ENCODE measurements around the gene PTPRC. TPM values are rescaled to one million over a fixed set of nuclear protein-coding genes. Genes with fewer than 3 reads are reported as not detected.

PTPRC gene
- total and polyA plus RNA-seq, 12 donors: 1.0 to 62.7 (median 5.3) TPM

- 93 to 95% methylated on average over 2 of the region's 2 CpGs for WGBS, 2 donors
- Histone ChIP-seq H3K4me3 (no peak overlapping the region), H3K36me3 (peaks cover 0 to 100% (median 0%) of the 10 kb centered on the region in 9 donors), H3K27me3 (no peaks in the 10 kb centered on the region), H3K9me3 (no peaks in the 10 kb centered on the region), H3K4me1 (no peaks in the 10 kb centered on the region), H3K27ac (no peak overlapping the region)
- intact Hi-C loops (cut with DNase I): no loop called here
- ATAC-seq (no peak), DNase-seq (no peak)
- no peak for TF ChIP-seq CTCF (IDR thresholded peaks at IDR 0.05)
These were observed 108.3 kb downstream of the PTPRC start for GRCh38 chr1:198747127-198747526.

- Histone ChIP-seq H3K4me3 (no peak overlapping the region), H3K27me3 (no peaks in the 10 kb centered on the region), H3K27ac (no peak overlapping the region), H3K36me3 (peaks cover 0 to 100% (median 0%) of the 10 kb centered on the region in 9 donors), H3K9me3 (no peaks in the 10 kb centered on the region), H3K4me1 (no peaks in the 10 kb centered on the region)
- 91 to 92% methylated on average over 1 of the region's 1 CpG for WGBS, 2 donors
- intact Hi-C loops (cut with DNase I): no loop called here
- ATAC-seq (no peak), DNase-seq (no peak)
- TF ChIP-seq CTCF (IDR thresholded peaks at IDR 0.05): no peak
These were observed 110.4 kb downstream of the PTPRC start for GRCh38 chr1:198749279-198749678.

DNA sequence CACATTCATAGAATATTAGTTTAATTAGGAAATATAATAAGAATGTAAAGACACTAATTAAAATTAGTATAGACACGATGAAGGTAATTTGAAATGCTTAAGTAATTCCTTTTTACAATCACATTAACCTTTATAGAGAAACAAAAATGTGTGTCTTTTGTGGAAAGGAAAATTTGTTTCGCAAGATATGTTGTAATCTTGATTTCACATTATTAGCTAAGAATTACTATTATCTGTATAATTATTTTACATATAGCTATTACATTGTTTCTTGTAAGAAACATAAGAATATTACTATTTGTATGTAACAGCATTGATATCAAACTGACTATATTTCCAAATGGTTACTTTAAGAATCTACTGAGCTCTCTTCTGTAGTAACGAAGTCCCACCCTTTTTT, 111.2 kb downstream of the PTPRC start:
- intact Hi-C loops (cut with DNase I): loop anchor here in 1 of 10 donors (10.0 kb wide), 1 partner anchor 1555 kb away; no protein-coding TSS in a partner anchor
- Histone ChIP-seq H3K36me3 (peaks cover 0 to 100% (median 0%) of the 10 kb centered on the region in 9 donors), H3K4me1 (no peaks in the 10 kb centered on the region), H3K9me3 (no peaks in the 10 kb centered on the region), H3K27ac (no peak overlapping the region), H3K27me3 (no peaks in the 10 kb centered on the region), H3K4me3 (no peak overlapping the region)
- no peak for ATAC-seq
- no peak for DNase-seq
- no peak for TF ChIP-seq CTCF (IDR thresholded peaks at IDR 0.05)
- WGBS, 2 donors: 82 to 88% methylated on average over 3 of the region's 3 CpGs

- intact Hi-C loops (cut with DNase I): loop anchor here in 1 of 10 donors (10.0 kb wide), 1 partner anchor 1553 kb away; no protein-coding TSS in a partner anchor
- Histone ChIP-seq H3K4me3 (no peak overlapping the region), H3K4me1 (peaks cover 0 to 7% (median 0%) of the 10 kb centered on the region in 9 donors), H3K27ac (no peak overlapping the region), H3K9me3 (no peaks in the 10 kb centered on the region), H3K36me3 (peaks cover 0 to 100% (median 0%) of the 10 kb centered on the region in 9 donors), H3K27me3 (no peaks in the 10 kb centered on the region)
- no peak for DNase-seq
- 69 to 83% methylated on average over 3 of the region's 3 CpGs for WGBS, 2 donors
- ATAC-seq: no peak
- no peak for TF ChIP-seq CTCF (IDR thresholded peaks at IDR 0.05)
These were observed 112.9 kb downstream of the PTPRC start for GRCh38 chr1:198751741-198752140.

All from heart right ventricle (tissue), 16 donors.